Stimulated activated CD4-positive, alpha-beta T cell treated with anti-CD3 and anti-CD28 coated beads, TNF-alpha, amount 100 ng/mL, for 4 hours (primary cell): Measurements from ENCODE around the gene RLN3.
A peak's percentile ranks its signal among the peaks of the same experiment; 100 is the strongest.
"Not testable (repeated sequence)": the region's sequence is repeated elsewhere in the genome, so short reads cannot be mapped to it uniquely, and the experiment has no call there.

Experiments used
- DNase-seq, 3 experiments: peaks; one replicate each; pipeline ENCODE4 v3.0.0-alpha.2; 2020; ENCODE audit warnings: low read depth in 3 of 3

The RLN3 gene

GRCh38 chr19:13995017-13995728 is 32.8 kb upstream of the RLN3 start:
- no peak for DNase-seq

- DNase-seq, result no peak
Measured at GRCh38 chr19:13995878-13996765, 31.8 kb upstream of the RLN3 start.

DNA sequence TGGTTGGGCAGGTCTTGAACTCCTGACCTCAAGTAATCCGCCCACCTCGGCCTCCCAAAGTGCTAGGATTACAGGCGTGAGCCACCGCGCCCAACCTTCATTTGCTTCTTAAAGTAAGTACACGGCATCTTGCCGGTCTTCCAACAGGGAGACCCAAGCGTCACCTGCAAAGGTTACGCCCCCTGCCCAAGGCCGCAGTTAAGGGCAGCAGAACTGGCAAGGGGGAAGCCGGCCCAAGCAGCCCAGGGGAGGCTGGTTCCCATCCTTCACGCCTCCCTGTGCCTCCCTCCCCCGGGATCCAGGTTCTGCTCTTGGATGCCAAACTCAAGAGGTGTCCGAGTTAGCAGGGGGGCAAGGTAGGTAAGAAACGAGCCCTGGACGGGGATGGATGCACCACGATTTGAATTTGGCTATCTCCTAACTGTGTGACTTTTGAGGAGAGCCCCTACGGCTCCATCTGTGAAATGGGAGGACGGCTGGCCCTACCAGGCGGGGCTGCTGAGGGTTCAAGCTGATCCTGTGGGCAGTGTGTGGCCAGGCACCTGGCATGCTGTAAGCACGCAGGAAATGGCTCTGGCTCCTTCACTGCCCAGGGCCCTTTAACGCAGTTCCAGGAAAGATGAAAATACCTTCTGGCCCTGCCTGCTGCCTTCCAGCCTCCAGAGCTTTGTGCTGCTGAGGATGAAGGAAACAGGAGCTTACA is 30.9 kb upstream of the RLN3 start:
- no peak for DNase-seq

DNA sequence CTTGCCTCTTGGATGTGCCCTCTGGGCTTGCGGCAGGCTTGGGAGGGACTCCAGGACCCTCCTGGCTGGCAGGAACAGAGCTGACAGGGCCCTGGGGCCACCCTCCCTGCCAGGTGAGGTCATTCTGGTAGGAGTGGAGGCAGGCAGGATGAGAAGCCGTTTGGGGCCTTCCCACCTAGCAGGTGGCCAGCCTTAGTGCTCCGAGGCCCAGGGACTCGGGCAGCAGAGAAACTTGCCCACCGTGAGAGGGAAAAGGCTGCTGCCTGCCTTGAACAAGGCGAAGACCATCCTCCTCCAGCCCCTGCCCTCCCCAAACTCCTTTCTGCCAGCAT is 30.4 kb upstream of the RLN3 start:
- no peak for DNase-seq

GRCh38 chr19:13998426-13998825 is 29.5 kb upstream of the RLN3 start:
- no peak for DNase-seq

GRCh38 chr19:13999085-13999484 is 28.9 kb upstream of the RLN3 start:
- DNase-seq, result no peak

GRCh38 chr19:14000691-14001375 is 27.1 kb upstream of the RLN3 start:
- no peak for DNase-seq

GRCh38 chr19:14002571-14003250 is 25.2 kb upstream of the RLN3 start:
- no peak for DNase-seq

GRCh38 chr19:14003251-14004055 is 24.5 kb upstream of the RLN3 start:
- no peak for DNase-seq

DNA sequence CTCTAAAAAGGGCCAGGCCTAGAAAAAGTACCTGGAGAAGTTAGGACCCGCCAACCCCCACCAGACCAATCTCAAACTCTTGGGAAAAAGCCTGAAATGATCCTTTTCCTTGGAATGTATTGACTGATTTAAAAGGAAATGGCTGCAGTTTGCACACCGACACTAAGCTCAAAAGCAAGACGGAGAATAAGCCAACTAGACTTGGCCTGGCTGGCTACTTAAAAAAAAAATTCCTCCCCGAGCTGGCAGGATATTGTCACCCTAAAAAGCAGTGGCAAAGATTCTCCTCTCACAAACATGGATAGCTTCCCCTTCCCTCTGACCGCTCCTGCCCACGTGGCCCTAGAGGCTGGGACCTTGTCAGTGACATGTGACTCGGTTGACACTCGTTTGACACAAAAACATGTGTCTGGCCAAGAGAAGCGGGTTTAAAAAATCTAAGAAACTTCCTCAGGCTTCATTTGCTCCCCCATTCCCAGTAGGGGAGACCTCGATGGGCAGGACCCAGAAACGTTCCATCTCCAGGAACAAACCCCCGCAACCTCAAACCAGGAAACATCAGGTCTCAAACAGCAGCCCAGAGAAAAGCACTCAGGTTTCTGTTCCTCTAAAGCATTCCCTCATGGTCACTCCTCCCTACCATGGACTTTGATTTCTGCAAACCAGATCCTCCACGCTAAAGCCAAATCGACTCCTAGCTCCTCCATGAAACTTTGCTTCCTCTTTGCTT is 23.2 kb upstream of the RLN3 start:
- DNase-seq, result no peak

DNA sequence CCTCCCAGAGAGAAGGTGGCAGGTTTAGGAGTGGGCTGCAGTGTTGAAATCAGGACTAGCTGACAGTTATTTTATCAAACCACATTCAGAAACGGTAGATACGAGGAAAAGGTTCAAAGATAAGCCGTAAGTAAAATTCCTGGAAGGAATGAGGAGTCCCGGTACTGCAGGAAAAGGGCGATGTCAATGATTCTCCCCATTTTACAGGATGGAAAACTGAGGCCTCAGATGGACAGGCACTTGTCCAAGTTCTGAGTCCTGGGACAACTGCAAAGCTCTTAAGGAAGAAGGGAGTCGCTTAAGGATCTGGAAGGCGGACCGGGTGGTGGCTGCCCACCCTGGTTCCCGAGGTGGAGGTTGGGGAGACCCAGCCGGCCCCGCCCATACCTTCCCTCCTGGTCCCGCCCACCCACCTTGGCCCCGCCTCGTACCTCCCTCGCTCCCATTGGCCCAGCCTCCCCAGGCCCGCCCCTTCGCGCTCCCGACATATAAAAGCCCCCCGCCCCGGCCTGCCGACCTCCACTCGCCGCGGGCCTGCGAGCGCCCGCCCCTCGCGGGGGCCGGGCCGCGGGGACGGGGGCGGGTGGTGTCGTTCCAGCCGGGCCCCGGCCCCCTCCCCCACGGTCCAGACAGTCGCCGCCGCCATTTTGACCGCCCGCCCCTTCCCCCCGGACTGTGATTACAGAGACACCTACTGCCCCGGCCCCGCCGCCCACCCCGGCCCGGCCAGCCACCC is 22.4 kb upstream of the RLN3 start:
- DNase-seq, result peak; percentile 82 to 90 (median 90)

GRCh38 chr19:14006085-14006765 is 21.7 kb upstream of the RLN3 start, which contains the start of gene RFX1:
Gene RFX1 (minus strand): TSS chr19:14006320. CDS start chr19:13993843, 12,477 bp downstream.
- DNase-seq, result peak; percentile 99 to 100 (median 100)

DNA sequence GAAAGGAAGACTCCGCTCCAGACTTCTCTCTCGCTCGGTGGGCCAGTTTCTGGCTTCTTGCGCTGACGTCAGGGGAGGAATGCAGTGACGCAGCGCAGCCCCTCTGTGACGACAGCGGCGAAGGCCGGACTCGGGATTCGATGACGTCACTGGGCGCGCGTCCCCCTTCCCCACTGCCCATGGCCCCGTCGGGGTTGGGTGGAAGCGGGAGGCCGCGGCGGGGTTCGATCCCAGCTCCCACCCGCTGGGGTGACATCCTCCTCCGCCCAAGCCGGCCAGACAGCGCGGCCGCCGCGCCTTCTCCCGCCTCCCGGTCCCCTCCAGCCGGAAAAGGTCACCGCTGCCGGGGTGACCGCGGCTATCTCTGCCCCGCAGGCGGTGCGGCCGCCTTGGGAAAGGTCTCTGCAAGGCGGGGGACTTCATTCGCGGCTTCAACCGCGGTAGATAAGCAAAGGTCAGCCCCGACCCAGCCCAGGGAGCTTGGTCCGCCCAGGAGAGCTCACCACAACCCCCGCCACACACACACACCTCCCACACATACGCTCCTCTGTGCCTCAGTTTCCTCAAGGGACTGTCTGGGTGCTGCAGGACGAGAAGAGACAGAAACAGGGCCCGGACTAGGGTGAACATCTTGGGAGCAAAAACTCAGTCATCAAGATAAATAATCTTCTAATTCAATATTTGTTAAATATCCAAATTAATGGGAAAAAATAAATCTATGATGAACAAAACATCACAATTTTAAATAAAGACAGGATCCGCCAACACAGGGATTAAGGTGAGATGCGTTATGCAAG is 21.0 kb upstream of the RLN3 start:
- peak in 1 of 3 experiments; percentile 73 for DNase-seq

DNA sequence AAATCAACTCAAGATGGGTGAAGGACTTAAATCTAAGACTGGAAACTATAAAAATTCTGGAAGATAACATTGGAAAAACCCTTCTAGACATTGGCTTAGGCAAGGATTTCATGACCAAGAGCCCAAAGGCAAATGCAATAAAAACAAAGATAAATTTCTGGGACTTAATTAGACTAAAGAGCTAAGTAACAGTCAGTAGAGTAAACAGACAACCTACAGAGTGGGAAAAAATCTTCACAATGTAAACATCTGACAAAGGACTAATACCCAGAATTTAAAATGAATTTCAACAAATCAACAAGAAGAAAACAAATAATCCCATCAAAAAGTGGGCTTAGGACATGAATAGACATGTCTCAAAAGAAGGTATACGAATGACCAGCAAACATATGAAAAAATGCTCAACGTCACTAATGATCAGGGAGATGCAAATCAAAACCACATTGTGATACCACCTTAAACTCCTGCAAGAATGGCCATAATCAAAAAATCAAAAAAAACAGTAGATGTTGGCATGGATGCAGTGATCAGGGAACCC is 15.5 kb upstream of the RLN3 start:
- DNase-seq, result no peak

- no peak for DNase-seq
Measured at GRCh38 chr19:14015524-14016035, 12.4 kb upstream of the RLN3 start.

DNA sequence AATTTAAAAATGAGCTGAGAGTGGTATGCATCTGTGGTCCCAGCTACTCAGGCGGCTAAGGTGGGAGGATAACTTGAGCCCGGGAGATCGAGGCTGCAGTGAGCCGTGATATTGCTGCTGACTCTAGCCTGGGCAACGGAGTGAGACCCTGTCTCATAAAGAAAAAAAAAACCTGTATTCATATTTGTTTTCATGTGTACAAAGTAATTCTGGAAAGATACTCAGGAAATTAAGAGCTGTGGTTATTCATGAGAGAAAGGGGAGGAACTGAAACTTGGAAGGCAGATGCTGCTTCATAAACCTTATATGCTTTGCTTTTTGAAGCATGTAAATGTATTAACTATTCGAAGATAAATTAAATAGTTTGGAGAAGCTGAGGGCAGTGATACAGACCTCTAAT is 8.8 kb upstream of the RLN3 start:
- no peak for DNase-seq

DNA sequence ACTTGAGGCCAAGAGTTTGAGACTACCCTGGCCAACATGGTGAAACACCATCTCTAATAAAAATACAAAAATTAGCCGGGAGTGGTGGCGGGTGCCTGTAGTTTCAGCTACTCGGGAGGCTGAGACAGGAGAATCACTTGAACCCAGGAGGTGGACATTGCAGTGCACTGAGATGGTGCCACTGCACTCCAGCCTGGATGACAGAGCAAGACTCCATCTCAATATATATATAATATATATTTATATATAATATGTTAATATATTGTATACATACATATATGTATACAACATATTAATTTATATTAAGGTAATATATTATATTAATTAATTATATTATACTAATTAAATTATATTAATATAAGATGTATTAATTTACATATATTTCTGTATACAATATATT is 8.2 kb upstream of the RLN3 start:
- DNase-seq, result not testable (repeated sequence)
